Trophoblast cell (in vitro differentiated cells and primary cell): Measurements from ENCODE around the gene TMEM229B.

Experiments
- DNase-seq, 2 donors: peaks; one replicate each; pipeline ENCODE4 v3.0.0-alpha.2; 2016
- H2AFZ ChIP-seq: 2 replicates; pipeline ENCODE4 v1.6.1; 2013; ENCODE audit warnings: low read length, moderate library complexity, mild to moderate bottlenecking; ENCODE audit not compliant: insufficient read depth, poor library complexity
- H2AK5ac ChIP-seq: 2 replicates; pipeline ENCODE4 v1.6.1; 2013; ENCODE audit warnings: mild to moderate bottlenecking, low read length
- H2BK120ac ChIP-seq: 2 replicates; pipeline ENCODE4 v1.6.1; 2013; ENCODE audit warnings: low read length, mild to moderate bottlenecking, moderate library complexity; ENCODE audit not compliant: insufficient read depth, poor library complexity
- H2BK12ac ChIP-seq: 2 replicates; pipeline ENCODE4 v1.6.1; 2013; ENCODE audit warnings: mild to moderate bottlenecking, low read length, moderate library complexity
- H2BK5ac ChIP-seq: 2 replicates; pipeline ENCODE4 v1.6.1; 2013; ENCODE audit warnings: low read length, low read depth, moderate library complexity, mild to moderate bottlenecking; ENCODE audit not compliant: poor library complexity
- H3K14ac ChIP-seq: 2 replicates; pipeline ENCODE4 v1.6.1; 2013; ENCODE audit warnings: mild to moderate bottlenecking, low read length
- H3K18ac ChIP-seq: 2 replicates; pipeline ENCODE4 v1.6.1; 2013; ENCODE audit warnings: mild to moderate bottlenecking, low read length
- H3K23ac ChIP-seq: 2 replicates; pipeline ENCODE4 v1.6.1; 2013; ENCODE audit warnings: low read length
- H3K27ac ChIP-seq: 2 replicates; pipeline ENCODE4 v1.5.1; 2013; ENCODE audit warnings: low read depth, mild to moderate bottlenecking, inconsistent platforms, low read length, moderate library complexity
- H3K27me3 ChIP-seq: 2 replicates; pipeline ENCODE4 v1.6.1; 2013; ENCODE audit warnings: inconsistent platforms, mild to moderate bottlenecking, low read length, moderate library complexity; ENCODE audit not compliant: insufficient read depth
- H3K36me3 ChIP-seq, 2 experiments: 1 replicate in 1 of 2; 2 replicates in 1 of 2; pipeline ENCODE4 v1.6.1; 2013; ENCODE audit warnings: low read length in 2 of 2, mild to moderate bottlenecking in 2 of 2, moderate library complexity in 1 of 2; ENCODE audit not compliant: insufficient read depth in 2 of 2, control insufficient read depth in 1 of 2
- H3K4ac ChIP-seq: 2 replicates; pipeline ENCODE4 v1.6.1; 2013; ENCODE audit warnings: low read depth, mild to moderate bottlenecking, low read length, moderate library complexity
- H3K4me1 ChIP-seq, 2 experiments: 1 replicate in 1 of 2; 2 replicates in 1 of 2; pipeline ENCODE4 v1.6.1; 2013; ENCODE audit warnings: low read length in 2 of 2, mild to moderate bottlenecking in 2 of 2, moderate library complexity in 1 of 2; ENCODE audit not compliant: insufficient read depth in 2 of 2, control insufficient read depth in 1 of 2
- H3K4me2 ChIP-seq: 2 replicates; pipeline ENCODE4 v1.6.1; 2013; ENCODE audit warnings: inconsistent platforms, mild to moderate bottlenecking, low read length, moderate library complexity
- H3K4me3 ChIP-seq: 2 replicates; pipeline ENCODE4 v1.5.1; 2013; ENCODE audit warnings: mild to moderate bottlenecking, low read depth, low read length, inconsistent platforms
- H3K79me1 ChIP-seq: one replicate; pipeline ENCODE4 v1.6.1; 2013; ENCODE audit warnings: low read length
- H3K79me2 ChIP-seq: 2 replicates; pipeline ENCODE4 v1.6.1; 2013; ENCODE audit warnings: low read length, mild to moderate bottlenecking; ENCODE audit not compliant: control insufficient read depth, insufficient read depth, poor library complexity
- H3K9ac ChIP-seq: 2 replicates; pipeline ENCODE4 v1.6.1; 2013; ENCODE audit warnings: mild to moderate bottlenecking, low read length
- H3K9me3 ChIP-seq: 2 replicates; pipeline ENCODE4 v1.6.1; 2013; ENCODE audit warnings: low read depth, mild to moderate bottlenecking, control low read depth, inconsistent platforms, low read length; ENCODE audit not compliant: insufficient read depth
- H4K12ac ChIP-seq: 2 replicates; pipeline ENCODE4 v1.6.1; 2013; ENCODE audit warnings: low read depth, mild to moderate bottlenecking, low read length, moderate library complexity
- H4K8ac ChIP-seq: 2 replicates; pipeline ENCODE4 v1.6.1; 2013; ENCODE audit warnings: low read depth, mild to moderate bottlenecking, low read length, moderate library complexity
- H4K91ac ChIP-seq: one replicate; pipeline ENCODE4 v1.6.1; 2013; ENCODE audit warnings: low read depth, mild to moderate bottlenecking, low read length, moderate library complexity
- WGBS: extraction: QIAGEN DNeasy Blood & Tissue Kit; methylation state at CpG from one replicate; pipeline ENCODE4 v1.1.7; 2013; ENCODE audit warnings: missing lambda C conversion rate; ENCODE audit not compliant: insufficient read length, insufficient coverage; ENCODE audit errors: extremely low coverage; 5-methylcytosine and 5-hydroxymethylcytosine counted together

TMEM229B gene

GRCh38 chr14:67468378-67468730 is 20.2 kb downstream of the TMEM229B start:
- no peak overlapping the region for H4K8ac ChIP-seq
- H3K36me3 ChIP-seq: no peaks in the 10 kb centered on the region
- H3K18ac ChIP-seq: no peak overlapping the region
- DNase-seq: no peak
- no peaks in the 10 kb centered on the region for H3K9me3 ChIP-seq
- H3K79me1 ChIP-seq: no peaks in the 10 kb centered on the region
- no CpG with 5 or more reads among the region's 6 CpGs for WGBS
- H3K4ac ChIP-seq: no peak overlapping the region
- H3K4me3 ChIP-seq: no peak overlapping the region
- no peak overlapping the region for H2AK5ac ChIP-seq
- H3K23ac ChIP-seq: no peak overlapping the region
- no peak overlapping the region for H3K27ac ChIP-seq
- H3K79me2 ChIP-seq: no peaks in the 10 kb centered on the region
- H3K27me3 ChIP-seq: no peaks in the 10 kb centered on the region
- H2BK12ac ChIP-seq: no peak overlapping the region
- no peak overlapping the region for H4K12ac ChIP-seq
- H3K14ac ChIP-seq: no peak overlapping the region
- no peak overlapping the region for H2BK5ac ChIP-seq
- no peak overlapping the region for H3K4me2 ChIP-seq
- H4K91ac ChIP-seq: no peak overlapping the region
- H2AFZ ChIP-seq: no peak overlapping the region
- H2BK120ac ChIP-seq: no peak overlapping the region
- H3K9ac ChIP-seq: no peak overlapping the region
- no peaks in the 10 kb centered on the region for H3K4me1 ChIP-seq

- DNase-seq: peak in 1 of 2 donors; percentile 52
- Histone ChIP-seq H2AFZ (no peak overlapping the region), H3K4ac (no peak overlapping the region), H3K23ac (no peak overlapping the region), H3K4me3 (no peak overlapping the region), H4K12ac (no peak overlapping the region), H4K8ac (no peak overlapping the region), H3K14ac (no peak overlapping the region), H3K36me3 (no peaks in the 10 kb centered on the region), H2BK120ac (no peak overlapping the region), H3K4me2 (no peak overlapping the region), H3K79me2 (no peaks in the 10 kb centered on the region), H3K27ac (no peak overlapping the region), H3K9ac (no peak overlapping the region), H3K4me1 (no peaks in the 10 kb centered on the region), H3K79me1 (no peaks in the 10 kb centered on the region), H2AK5ac (no peak overlapping the region), H3K9me3 (no peaks in the 10 kb centered on the region), H2BK5ac (no peak overlapping the region), H2BK12ac (no peak overlapping the region), H4K91ac (no peak overlapping the region), H3K27me3 (no peaks in the 10 kb centered on the region), H3K18ac (no peak overlapping the region)
- WGBS: no CpG with 5 or more reads among the region's 1 CpG
These were observed 21.4 kb downstream of the TMEM229B start for GRCh38 chr14:67467134-67467533.

GRCh38 chr14:67464879-67465278 is 23.6 kb downstream of the TMEM229B start:
- H3K36me3 ChIP-seq: no peaks in the 10 kb centered on the region
- no peaks in the 10 kb centered on the region for H3K79me1 ChIP-seq
- H3K4me2 ChIP-seq: no peak overlapping the region
- H3K4me1 ChIP-seq: peaks cover 0 to 3% of the 10 kb centered on the region in 2 experiments
- DNase-seq: no peak
- no peak overlapping the region for H3K27ac ChIP-seq
- no peak overlapping the region for H2BK5ac ChIP-seq
- H3K14ac ChIP-seq: no peak overlapping the region
- no peak overlapping the region for H3K23ac ChIP-seq
- no peak overlapping the region for H3K18ac ChIP-seq
- peak overlapping the region; percentile 24 for H4K12ac ChIP-seq
- H2AFZ ChIP-seq: no peak overlapping the region
- H3K4ac ChIP-seq: no peak overlapping the region
- H4K91ac ChIP-seq: no peak overlapping the region
- no peak overlapping the region for H3K9ac ChIP-seq
- no peak overlapping the region for H2BK120ac ChIP-seq
- no peaks in the 10 kb centered on the region for H3K79me2 ChIP-seq
- H3K9me3 ChIP-seq: no peaks in the 10 kb centered on the region
- H4K8ac ChIP-seq: no peak overlapping the region
- WGBS: no CpG with 5 or more reads among the region's 8 CpGs
- H3K27me3 ChIP-seq: no peaks in the 10 kb centered on the region
- H2BK12ac ChIP-seq: no peak overlapping the region
- no peak overlapping the region for H3K4me3 ChIP-seq
- no peak overlapping the region for H2AK5ac ChIP-seq

- H3K4me2 ChIP-seq: no peak overlapping the region
- H3K9me3 ChIP-seq: no peaks in the 10 kb centered on the region
- H4K91ac ChIP-seq: no peak overlapping the region
- H3K4ac ChIP-seq: no peak overlapping the region
- no peak overlapping the region for H2AFZ ChIP-seq
- no peak overlapping the region for H2BK120ac ChIP-seq
- H3K79me2 ChIP-seq: no peaks in the 10 kb centered on the region
- WGBS: no CpG with 5 or more reads among the region's 6 CpGs
- H3K36me3 ChIP-seq: no peaks in the 10 kb centered on the region
- H4K12ac ChIP-seq: no peak overlapping the region
- no peak overlapping the region for H2BK12ac ChIP-seq
- no peak overlapping the region for H3K23ac ChIP-seq
- no peak overlapping the region for H2AK5ac ChIP-seq
- peaks cover 0 to 3% of the 10 kb centered on the region in 2 experiments for H3K4me1 ChIP-seq
- H3K27me3 ChIP-seq: no peaks in the 10 kb centered on the region
- H3K27ac ChIP-seq: no peak overlapping the region
- no peak overlapping the region for H3K9ac ChIP-seq
- no peak overlapping the region for H4K8ac ChIP-seq
- no peak overlapping the region for H2BK5ac ChIP-seq
- no peak overlapping the region for H3K4me3 ChIP-seq
- no peaks in the 10 kb centered on the region for H3K79me1 ChIP-seq
- no peak overlapping the region for H3K14ac ChIP-seq
- no peak overlapping the region for H3K18ac ChIP-seq
- no peak for DNase-seq
These were observed 24.1 kb downstream of the TMEM229B start for GRCh38 chr14:67464377-67464776.
